ENCODE results near the gene SALL3. TPM values are rescaled to one million over a fixed set of nuclear protein-coding genes. Genes with fewer than 3 reads are reported as not detected.
A peak's percentile ranks its signal among the peaks of the same experiment; 100 is the strongest.

SALL3 gene
- total RNA-seq, 1 donor from 2014 or later: 7.7 TPM

DNA sequence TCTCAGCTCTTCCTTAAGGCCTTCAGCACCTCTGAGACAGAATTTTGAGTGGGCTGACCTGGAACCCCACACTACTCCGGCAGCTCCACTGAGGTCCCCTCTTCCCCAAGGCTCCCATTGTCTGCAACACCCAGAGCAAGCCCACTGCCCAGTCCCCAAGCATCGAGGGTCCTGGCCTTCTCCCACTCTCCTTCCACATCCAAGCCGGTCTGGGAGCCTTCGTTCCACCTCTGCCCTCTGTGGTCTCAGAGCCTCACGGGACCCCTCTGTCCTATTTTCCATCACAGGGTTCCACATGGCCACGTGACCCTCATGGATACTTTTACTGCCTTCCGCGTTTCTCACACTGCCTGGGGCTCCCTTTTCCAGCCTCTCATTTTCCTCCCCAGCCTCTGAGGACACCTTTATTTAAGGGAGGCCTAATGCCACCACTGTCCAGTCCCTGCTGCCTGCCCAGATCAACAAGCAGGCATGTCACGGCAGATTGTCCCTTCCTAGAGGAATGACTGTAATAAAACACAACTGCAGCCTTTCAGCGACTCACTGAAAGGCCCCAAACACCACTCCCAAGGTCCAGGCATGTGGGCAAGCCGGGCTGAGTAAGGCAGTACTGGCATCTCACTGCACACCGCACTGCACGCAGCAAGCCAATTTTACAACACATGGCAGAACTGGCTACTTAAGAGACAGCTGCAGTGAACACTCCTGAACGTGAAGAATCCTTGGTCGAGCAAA is 7.9 kb upstream of the SALL3 start:
- H2AFZ ChIP-seq (ENCODE audit: low read depth, low read length): no peak overlapping the region
- DNase-seq (ENCODE audit: low read depth) (no peak), FAIRE-seq (no peak)
- H3K27ac Mint-ChIP-seq (ENCODE audit: unreplicated experiment): no peak overlapping the region
- no peak overlapping the region for H3K27ac ChIP-seq (ENCODE audit: low read depth, low read length)
- H3K4me1 Mint-ChIP-seq (ENCODE audit: low read depth, unreplicated experiment): no peaks in the 10 kb centered on the region
- no peaks in the 10 kb centered on the region for H3K79me2 ChIP-seq (ENCODE audit: insufficient read depth, low read length)
- H3K4me3 Mint-ChIP-seq (ENCODE audit: unreplicated experiment): no peak overlapping the region
- peaks cover 40% of the 10 kb centered on the region for H3K27me3 ChIP-seq (ENCODE audit: insufficient read depth, low read length)
- H3K9me3 ChIP-seq (ENCODE audit: insufficient read depth, low read depth, low read length): no peaks in the 10 kb centered on the region
- H3K36me3 ChIP-seq (ENCODE audit: insufficient read depth, low read length): no peaks in the 10 kb centered on the region
- no peak overlapping the region for H3K4me3 ChIP-seq (ENCODE audit: insufficient read depth, low read depth, low read length)
- no peak overlapping the region for H3K9ac ChIP-seq (ENCODE audit: low read length)
- H3K9me3 Mint-ChIP-seq (ENCODE audit: unreplicated experiment): peaks cover 26% of the 10 kb centered on the region
- H3K4me1 ChIP-seq (ENCODE audit: insufficient read depth, low read length): no peaks in the 10 kb centered on the region
- no peaks in the 10 kb centered on the region for H4K20me1 ChIP-seq (ENCODE audit: insufficient read depth, low read length)
- H3K4me2 ChIP-seq (ENCODE audit: low read length): no peak overlapping the region
- TF ChIP-seq, protein P1, sequence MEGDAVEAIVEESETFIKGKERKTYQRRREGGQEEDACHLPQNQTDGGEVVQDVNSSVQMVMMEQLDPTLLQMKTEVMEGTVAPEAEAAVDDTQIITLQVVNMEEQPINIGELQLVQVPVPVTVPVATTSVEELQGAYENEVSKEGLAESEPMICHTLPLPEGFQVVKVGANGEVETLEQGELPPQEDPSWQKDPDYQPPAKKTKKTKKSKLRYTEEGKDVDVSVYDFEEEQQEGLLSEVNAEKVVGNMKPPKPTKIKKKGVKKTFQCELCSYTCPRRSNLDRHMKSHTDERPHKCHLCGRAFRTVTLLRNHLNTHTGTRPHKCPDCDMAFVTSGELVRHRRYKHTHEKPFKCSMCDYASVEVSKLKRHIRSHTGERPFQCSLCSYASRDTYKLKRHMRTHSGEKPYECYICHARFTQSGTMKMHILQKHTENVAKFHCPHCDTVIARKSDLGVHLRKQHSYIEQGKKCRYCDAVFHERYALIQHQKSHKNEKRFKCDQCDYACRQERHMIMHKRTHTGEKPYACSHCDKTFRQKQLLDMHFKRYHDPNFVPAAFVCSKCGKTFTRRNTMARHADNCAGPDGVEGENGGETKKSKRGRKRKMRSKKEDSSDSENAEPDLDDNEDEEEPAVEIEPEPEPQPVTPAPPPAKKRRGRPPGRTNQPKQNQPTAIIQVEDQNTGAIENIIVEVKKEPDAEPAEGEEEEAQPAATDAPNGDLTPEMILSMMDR (IDR thresholded peaks at IDR 0.05; ENCODE audit: insufficient read depth, low read depth, low read length): no peak
- TF ChIP-seq EZH2 (IDR thresholded peaks at IDR 0.05; ENCODE audit: insufficient read depth, low read length): no peak
- H3K27me3 Mint-ChIP-seq (ENCODE audit: low read depth, unreplicated experiment): peaks cover 77% of the 10 kb centered on the region
- H3K36me3 Mint-ChIP-seq (ENCODE audit: low read depth, unreplicated experiment): peaks cover 4% of the 10 kb centered on the region

DNA sequence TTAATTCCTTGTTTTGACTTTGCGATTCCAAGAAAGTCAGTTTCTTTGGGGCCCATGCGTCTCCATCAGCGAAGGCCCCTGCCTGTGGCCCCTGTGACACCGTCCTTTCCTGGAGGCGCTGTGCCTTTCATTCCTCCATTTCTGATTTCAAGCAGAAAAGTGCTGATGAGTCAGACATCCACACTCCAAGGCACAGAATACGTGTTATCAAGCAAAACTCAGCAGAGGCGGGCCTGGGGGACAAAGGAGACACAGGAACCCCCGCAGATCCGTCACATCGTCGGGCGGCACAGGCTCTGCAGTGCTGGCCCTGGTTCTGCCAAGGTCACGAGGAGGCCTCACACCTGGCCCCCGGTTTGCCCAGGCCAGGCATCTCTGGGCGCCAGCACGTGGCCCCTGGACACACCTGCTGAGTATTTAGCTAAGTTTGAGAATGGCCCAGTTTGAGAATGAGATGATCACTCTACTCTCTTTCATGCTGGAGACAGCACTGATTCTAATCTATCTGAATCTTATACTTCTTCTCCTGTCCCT is 7.2 kb upstream of the SALL3 start:
- H3K9me3 Mint-ChIP-seq (ENCODE audit: unreplicated experiment): peaks cover 32% of the 10 kb centered on the region
- no peak overlapping the region for H3K4me3 ChIP-seq (ENCODE audit: insufficient read depth, low read depth, low read length)
- peaks cover 4% of the 10 kb centered on the region for H3K36me3 Mint-ChIP-seq (ENCODE audit: low read depth, unreplicated experiment)
- H3K27ac ChIP-seq (ENCODE audit: low read depth, low read length): no peak overlapping the region
- no peaks in the 10 kb centered on the region for H4K20me1 ChIP-seq (ENCODE audit: insufficient read depth, low read length)
- peaks cover 47% of the 10 kb centered on the region for H3K27me3 ChIP-seq (ENCODE audit: insufficient read depth, low read length)
- H3K27ac Mint-ChIP-seq (ENCODE audit: unreplicated experiment): no peak overlapping the region
- no peak overlapping the region for H3K4me3 Mint-ChIP-seq (ENCODE audit: unreplicated experiment)
- H2AFZ ChIP-seq (ENCODE audit: low read depth, low read length): no peak overlapping the region
- DNase-seq (ENCODE audit: low read depth) (no peak), FAIRE-seq (no peak)
- TF ChIP-seq, protein P1 (IDR thresholded peaks at IDR 0.05; ENCODE audit: insufficient read depth, low read depth, low read length): no peak
- no peak for TF ChIP-seq EZH2 (IDR thresholded peaks at IDR 0.05; ENCODE audit: insufficient read depth, low read length)
- H3K4me1 ChIP-seq (ENCODE audit: insufficient read depth, low read length): no peaks in the 10 kb centered on the region
- peaks cover 82% of the 10 kb centered on the region for H3K27me3 Mint-ChIP-seq (ENCODE audit: low read depth, unreplicated experiment)
- H3K9me3 ChIP-seq (ENCODE audit: insufficient read depth, low read depth, low read length): no peaks in the 10 kb centered on the region
- H3K4me1 Mint-ChIP-seq (ENCODE audit: low read depth, unreplicated experiment): no peaks in the 10 kb centered on the region
- no peak overlapping the region for H3K9ac ChIP-seq (ENCODE audit: low read length)
- H3K79me2 ChIP-seq (ENCODE audit: insufficient read depth, low read length): no peaks in the 10 kb centered on the region
- no peak overlapping the region for H3K4me2 ChIP-seq (ENCODE audit: low read length)
- H3K36me3 ChIP-seq (ENCODE audit: insufficient read depth, low read length): no peaks in the 10 kb centered on the region

DNA sequence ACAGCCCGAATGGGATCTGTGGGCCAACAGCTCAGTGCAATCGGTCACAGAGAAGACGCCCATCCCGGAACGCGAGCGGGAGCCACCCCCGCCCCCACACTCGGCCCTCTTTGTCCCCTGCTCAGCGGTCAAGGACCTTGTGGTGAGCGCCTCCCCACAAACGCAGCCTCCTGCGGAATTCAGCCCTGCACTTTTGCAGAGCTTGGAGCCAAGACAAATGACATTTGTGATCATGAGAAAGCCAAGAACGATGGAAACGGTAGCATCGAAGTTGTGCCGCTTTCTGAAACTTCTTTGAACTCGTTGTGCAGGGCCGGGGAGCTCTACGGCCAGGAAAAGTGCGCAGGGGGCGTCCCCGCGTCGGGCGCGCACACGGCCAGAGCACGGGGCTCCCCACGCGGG is 6.7 kb upstream of the SALL3 start:
- H3K9me3 ChIP-seq (ENCODE audit: insufficient read depth, low read depth, low read length): no peaks in the 10 kb centered on the region
- H3K4me2 ChIP-seq (ENCODE audit: low read length): no peak overlapping the region
- no peaks in the 10 kb centered on the region for H3K4me1 ChIP-seq (ENCODE audit: insufficient read depth, low read length)
- Mint-ChIP-seq H3K27ac (ENCODE audit: unreplicated experiment) (no peak overlapping the region), H3K36me3 (ENCODE audit: low read depth, unreplicated experiment) (peaks cover 4% of the 10 kb centered on the region), H3K4me1 (ENCODE audit: low read depth, unreplicated experiment) (no peaks in the 10 kb centered on the region), H3K9me3 (ENCODE audit: unreplicated experiment) (peaks cover 33% of the 10 kb centered on the region), H3K4me3 (ENCODE audit: unreplicated experiment) (no peak overlapping the region), H3K27me3 (ENCODE audit: low read depth, unreplicated experiment) (peaks cover 82% of the 10 kb centered on the region)
- DNase-seq (ENCODE audit: low read depth) (no peak), FAIRE-seq (no peak)
- H3K9ac ChIP-seq (ENCODE audit: low read length): no peak overlapping the region
- no peaks in the 10 kb centered on the region for H3K79me2 ChIP-seq (ENCODE audit: insufficient read depth, low read length)
- no peak overlapping the region for H2AFZ ChIP-seq (ENCODE audit: low read depth, low read length)
- H3K27me3 ChIP-seq (ENCODE audit: insufficient read depth, low read length): peaks cover 52% of the 10 kb centered on the region
- no peaks in the 10 kb centered on the region for H4K20me1 ChIP-seq (ENCODE audit: insufficient read depth, low read length)
- no peaks in the 10 kb centered on the region for H3K36me3 ChIP-seq (ENCODE audit: insufficient read depth, low read length)
- no peak overlapping the region for H3K4me3 ChIP-seq (ENCODE audit: insufficient read depth, low read depth, low read length)
- peak; percentile 37 for TF ChIP-seq EZH2 (IDR thresholded peaks at IDR 0.05; ENCODE audit: insufficient read depth, low read length)
- TF ChIP-seq, protein P1 (IDR thresholded peaks at IDR 0.05; ENCODE audit: insufficient read depth, low read depth, low read length): no peak
- no peak overlapping the region for H3K27ac ChIP-seq (ENCODE audit: low read depth, low read length)

Data from astrocyte (in vitro differentiated cells and primary cell).